Ovary (tissue), 3 donors: ENCODE results near the gene NELFA.
"Not testable (repeated sequence)": the region's sequence is repeated elsewhere in the genome, so short reads cannot be mapped to it uniquely, and the experiment has no call there.

Experiments
- CTCF ChIP-seq, 3 donors: fragments of 450-650 bp in 2 of 3; fragments of 200-600 bp in 1 of 3; IDR thresholded peaks; one replicate each; pipeline versions ENCODE4 v1.5.1 to v1.8.0; 2016 to 2022; ENCODE audit warnings: antibody characterized with exemption in 3 of 3, mild to moderate bottlenecking in 1 of 3
- POLR2A ChIP-seq: fragments of 450-650 bp; IDR thresholded peaks from one replicate; pipeline ENCODE4 v1.6.1; 2017; ENCODE audit warnings: antibody characterized with exemption, mild to moderate bottlenecking, moderate library complexity
- donor health status: DM: no; HTN: no; CAD: no.

- not testable (repeated sequence) for TF ChIP-seq CTCF (IDR thresholded peaks at IDR 0.05); POLR2A
These were observed 22.4 kb upstream of the NELFA start for GRCh38 chr4:2031161-2031560.
